Endodermal cell (in vitro differentiated cells): ENCODE data around the gene SLIT3. TPM values are rescaled to one million over a fixed set of nuclear protein-coding genes. Genes with fewer than 3 reads are reported as not detected.

ENCODE experiments used
- DNase-seq: peaks from one replicate; pipeline ENCODE4 v3.0.0-alpha.2; 2017
- H3K27ac ChIP-seq: 2 replicates; pipeline ENCODE4 v1.5.1; 2013; ENCODE audit warnings: mild to moderate bottlenecking, low read depth, low read length, moderate library complexity
- H3K27me3 ChIP-seq: 2 replicates; pipeline ENCODE4 v1.6.1; 2013; ENCODE audit warnings: mild to moderate bottlenecking, low read length, moderate library complexity; ENCODE audit not compliant: insufficient read depth, control insufficient read depth, poor library complexity, severe bottlenecking
- H3K36me3 ChIP-seq: 2 replicates; pipeline ENCODE4 v1.7.0; 2013; ENCODE audit warnings: mild to moderate bottlenecking, low read length, moderate library complexity; ENCODE audit not compliant: control insufficient read depth, insufficient read depth
- H3K4me1 ChIP-seq: one replicate; pipeline ENCODE4 v1.7.0; 2013; ENCODE audit warnings: low read length; ENCODE audit not compliant: control insufficient read depth, insufficient read depth
- H3K4me3 ChIP-seq: 2 replicates; pipeline ENCODE4 v1.5.1; 2013; ENCODE audit warnings: mild to moderate bottlenecking, low read length, moderate library complexity
- H3K9ac ChIP-seq: 2 replicates; pipeline ENCODE4 v1.6.1; 2013; ENCODE audit warnings: mild to moderate bottlenecking, low read length, moderate library complexity; ENCODE audit not compliant: poor library complexity, severe bottlenecking; ENCODE audit errors: extremely low read depth
- H3K9me3 ChIP-seq: 2 replicates; pipeline ENCODE4 v1.6.1; 2013; ENCODE audit warnings: mild to moderate bottlenecking, low read length, moderate library complexity; ENCODE audit not compliant: control insufficient read depth
- H3K27ac Mint-ChIP-seq: 2 replicates; pipeline ENCODE4 v1.8.0; 2020; ENCODE audit warnings: mixed read lengths
- H3K27me3 Mint-ChIP-seq: 2 replicates; pipeline ENCODE4 v1.8.0; 2021; ENCODE audit warnings: mild to moderate bottlenecking, mixed read lengths; ENCODE audit not compliant: insufficient read depth
- H3K36me3 Mint-ChIP-seq: 2 replicates; pipeline ENCODE4 v1.8.0; 2020; ENCODE audit warnings: low read depth, mixed read lengths
- H3K4me1 Mint-ChIP-seq: 2 replicates; pipeline ENCODE4 v1.8.0; 2020; ENCODE audit warnings: mixed read lengths
- H3K4me3 Mint-ChIP-seq: 2 replicates; pipeline ENCODE4 v1.8.0; 2020; ENCODE audit warnings: mild to moderate bottlenecking, moderate library complexity, mixed read lengths
- H3K9me3 Mint-ChIP-seq: 2 replicates; pipeline ENCODE4 v1.8.0; 2020; ENCODE audit warnings: mild to moderate bottlenecking, mixed read lengths
- CTCF ChIP-seq: fragments of 200-600 bp; sonication (generic); conservative IDR thresholded peaks from 2 replicates; pipeline ENCODE4 v1.5.0; 2021; ENCODE audit warnings: antibody characterized with exemption, mild to moderate bottlenecking
- WGBS, 2 experiments: methylation state at CpG; one replicate each; pipeline versions ENCODE4 v1.1.5 to v1.1.7; 2013; ENCODE audit warnings: missing lambda C conversion rate in 2 of 2, mixed read lengths in 1 of 2; ENCODE audit not compliant: insufficient coverage in 1 of 2, insufficient read length in 1 of 2; 5-methylcytosine and 5-hydroxymethylcytosine counted together
- total RNA-seq, 2 donors: library from RNA; stranded (reverse); fragmentation: NEBNext Ultra II Directional in 1 of 2; extraction: Animal tissue kit (Norgen Biotek cat#: 25700) in 1 of 2; gene quantifications; 2 replicates in 1 of 2; 3 replicates in 1 of 2; pipeline ENCODE4 v1.2.1, GENCODE V29; 2021

Gene SLIT3
- total RNA-seq, 2 donors from 2014 or later: 2.5 to 3.4 TPM

- H3K4me1 Mint-ChIP-seq: peaks cover 42% of the 10 kb centered on the region
- no peaks in the 10 kb centered on the region for H3K36me3 ChIP-seq
- H3K9me3 ChIP-seq: no peaks in the 10 kb centered on the region
- H3K27me3 Mint-ChIP-seq: peaks cover 82% of the 10 kb centered on the region
- H3K27ac Mint-ChIP-seq: no peak overlapping the region
- H3K4me3 ChIP-seq: no peak overlapping the region
- H3K9me3 Mint-ChIP-seq: no peaks in the 10 kb centered on the region
- H3K27me3 ChIP-seq: peaks cover 55% of the 10 kb centered on the region
- TF ChIP-seq CTCF: no peak
- H3K27ac ChIP-seq: no peak overlapping the region
- WGBS, 2 experiments: 96% methylated on average over 11 of the region's 11 CpGs
- H3K36me3 Mint-ChIP-seq: no peaks in the 10 kb centered on the region
- H3K4me3 Mint-ChIP-seq: no peak overlapping the region
- H3K9ac ChIP-seq: no peak overlapping the region
- no peak for DNase-seq
- peaks cover 27% of the 10 kb centered on the region for H3K4me1 ChIP-seq
Measured at GRCh38 chr5:168697034-168697720, 603.8 kb downstream of the SLIT3 start.

GRCh38 chr5:168696611-168697010 is 604.3 kb downstream of the SLIT3 start:
- no peak overlapping the region for H3K9ac ChIP-seq
- Mint-ChIP-seq H3K27me3 (peaks cover 82% of the 10 kb centered on the region), H3K4me3 (no peak overlapping the region), H3K4me1 (peaks cover 42% of the 10 kb centered on the region), H3K36me3 (no peaks in the 10 kb centered on the region), H3K9me3 (no peaks in the 10 kb centered on the region), H3K27ac (peak overlapping the region; percentile 63)
- WGBS, 2 experiments: 86 to 88% methylated on average over 2 of the region's 2 CpGs
- no peaks in the 10 kb centered on the region for H3K9me3 ChIP-seq
- H3K4me1 ChIP-seq: peaks cover 27% of the 10 kb centered on the region
- H3K27me3 ChIP-seq: peaks cover 60% of the 10 kb centered on the region
- H3K27ac ChIP-seq: no peak overlapping the region
- no peaks in the 10 kb centered on the region for H3K36me3 ChIP-seq
- no peak for DNase-seq
- H3K4me3 ChIP-seq: no peak overlapping the region
- no peak for TF ChIP-seq CTCF

GRCh38 chr5:168695301-168695835 is 605.6 kb downstream of the SLIT3 start:
- WGBS, 2 experiments: 91 to 100% methylated on average over 1 to 5 of the region's 5 CpGs
- no peak for DNase-seq
- H3K9me3 Mint-ChIP-seq: no peaks in the 10 kb centered on the region
- peaks cover 27% of the 10 kb centered on the region for H3K4me1 ChIP-seq
- H3K4me3 ChIP-seq: no peak overlapping the region
- H3K36me3 Mint-ChIP-seq: no peaks in the 10 kb centered on the region
- peaks cover 60% of the 10 kb centered on the region for H3K27me3 ChIP-seq
- H3K27ac ChIP-seq: no peak overlapping the region
- no peak overlapping the region for H3K4me3 Mint-ChIP-seq
- H3K9ac ChIP-seq: no peak overlapping the region
- TF ChIP-seq CTCF: no peak
- no peaks in the 10 kb centered on the region for H3K36me3 ChIP-seq
- no peaks in the 10 kb centered on the region for H3K9me3 ChIP-seq
- H3K27me3 Mint-ChIP-seq: peaks cover 82% of the 10 kb centered on the region
- H3K27ac Mint-ChIP-seq: no peak overlapping the region
- H3K4me1 Mint-ChIP-seq: peaks cover 42% of the 10 kb centered on the region
